Smooth muscle cell (in vitro differentiated cells): ENCODE data around the gene CCDC174. TPM values are rescaled to one million over a fixed set of nuclear protein-coding genes. Genes with fewer than 3 reads are reported as not detected.

ENCODE experiments used
- DNase-seq: peaks from one replicate; lab custom pipeline; 2025; ENCODE audit not compliant: unreplicated experiment; lab: John Stamatoyannopoulos, UW
- H2AFZ ChIP-seq: fragments of 200-600 bp; sonication (generic); 2 replicates; pipeline ENCODE4 v1.6.0; 2016; ENCODE audit warnings: antibody characterized with exemption, low read depth, mild to moderate bottlenecking
- H3F3A ChIP-seq: fragments of 200-600 bp; sonication (generic); 2 replicates; pipeline ENCODE4 v1.6.0; 2017; ENCODE audit warnings: antibody characterized with exemption, low read depth
- H3K27ac ChIP-seq: fragments of 200-600 bp; sonication (generic); 2 replicates; pipeline ENCODE4 v1.5.1; 2016; ENCODE audit warnings: low read depth, mild to moderate bottlenecking
- H3K27me3 ChIP-seq: fragments of 200-600 bp; sonication (generic); 2 replicates; pipeline ENCODE4 v1.6.1; 2016; ENCODE audit warnings: low read depth, mild to moderate bottlenecking
- H3K36me3 ChIP-seq: fragments of 200-600 bp; sonication (generic); 2 replicates; pipeline ENCODE4 v1.5.1; 2016; ENCODE audit warnings: low read depth
- H3K4me1 ChIP-seq: fragments of 200-600 bp; sonication (generic); 2 replicates; pipeline ENCODE4 v1.5.1; 2016; ENCODE audit warnings: low read depth
- H3K4me2 ChIP-seq: fragments of 200-600 bp; sonication (generic); 2 replicates; pipeline ENCODE4 v1.6.0; 2016; ENCODE audit warnings: mild to moderate bottlenecking
- H3K4me3 ChIP-seq: fragments of 200-600 bp; sonication (generic); 2 replicates; pipeline ENCODE4 v1.5.1; 2016; ENCODE audit warnings: mild to moderate bottlenecking
- H3K79me2 ChIP-seq: fragments of 200-600 bp; sonication (generic); 2 replicates; pipeline ENCODE4 v1.6.0; 2016; ENCODE audit warnings: low read depth, mild to moderate bottlenecking
- H3K9ac ChIP-seq: fragments of 200-600 bp; sonication (generic); 2 replicates; pipeline ENCODE4 v1.6.0; 2016; ENCODE audit warnings: low read depth
- H3K9me3 ChIP-seq: fragments of 200-600 bp; sonication (generic); replicated peaks from 2 replicates; pipeline ENCODE4 v1.5.1; 2016; ENCODE audit warnings: low read depth
- H4K20me1 ChIP-seq: fragments of 200-600 bp; sonication (generic); 2 replicates; pipeline ENCODE4 v1.6.0; 2016; ENCODE audit warnings: low read depth
- WGBS: methylation state at CpG from one replicate; pipeline ENCODE4 v1.1.7; 2016; ENCODE audit warnings: low lambda C conversion rate; 5-methylcytosine and 5-hydroxymethylcytosine counted together
- polyA plus RNA-seq: library from polyadenylated mRNA; unstranded; fragments of >200 nt; fragmentation: Nextera tagmentation; extraction: Ambion mirVana; gene quantifications from 2 replicates; pipeline ENCODE4 v1.2.1, GENCODE V29; 2016
- total RNA-seq: library from RNA; depleted of rRNA; stranded (reverse); fragments of >200 nt; gene quantifications from 2 replicates; pipeline ENCODE4 v1.2.3, GENCODE V29; 2014
- TF ChIP-seq, protein P1 (sequence below): fragments of 200-600 bp; sonication (generic); IDR thresholded peaks from 2 replicates; pipeline ENCODE4 v1.5.1; 2017; ENCODE audit warnings: borderline replicate concordance, mild to moderate bottlenecking, antibody characterized with exemption; ENCODE audit not compliant: insufficient read depth, poor library complexity, severe bottlenecking

CCDC174 gene
- total and polyA plus RNA-seq, 2 experiments from 2014 or later = 9.7 to 20.5 TPM

DNA sequence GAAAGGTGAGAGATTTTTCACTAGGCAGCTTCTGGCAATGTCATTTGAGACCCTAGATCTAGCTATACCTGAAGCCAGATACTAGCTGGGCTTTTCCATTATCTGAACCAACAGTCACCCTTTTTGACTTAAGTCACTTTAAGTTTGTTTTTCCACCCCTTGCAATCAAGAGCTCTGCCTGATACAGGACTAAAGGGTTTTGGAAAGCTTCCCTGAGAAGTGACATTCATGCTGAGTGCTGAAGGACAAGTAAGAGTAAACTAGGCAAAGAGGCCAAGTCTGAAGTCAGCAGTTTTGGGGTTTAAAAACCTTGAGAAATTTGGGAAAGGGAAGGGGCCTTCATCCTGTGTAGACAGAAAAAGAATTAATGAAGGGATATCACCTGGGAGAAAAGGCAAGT lies 27.1 kb upstream of the CCDC174 start:
- Histone ChIP-seq H2AFZ (no peak overlapping the region), H4K20me1 (no peaks in the 10 kb centered on the region), H3K27ac (no peak overlapping the region), H3K27me3 (no peaks in the 10 kb centered on the region), H3F3A (no peaks in the 10 kb centered on the region), H3K79me2 (no peaks in the 10 kb centered on the region), H3K4me2 (no peak overlapping the region), H3K4me1 (peaks cover 4% of the 10 kb centered on the region), H3K4me3 (no peak overlapping the region), H3K36me3 (no peaks in the 10 kb centered on the region), H3K9me3 (no peaks in the 10 kb centered on the region), H3K9ac (no peak overlapping the region)
- no peak for DNase-seq
- TF ChIP-seq, protein P1, sequence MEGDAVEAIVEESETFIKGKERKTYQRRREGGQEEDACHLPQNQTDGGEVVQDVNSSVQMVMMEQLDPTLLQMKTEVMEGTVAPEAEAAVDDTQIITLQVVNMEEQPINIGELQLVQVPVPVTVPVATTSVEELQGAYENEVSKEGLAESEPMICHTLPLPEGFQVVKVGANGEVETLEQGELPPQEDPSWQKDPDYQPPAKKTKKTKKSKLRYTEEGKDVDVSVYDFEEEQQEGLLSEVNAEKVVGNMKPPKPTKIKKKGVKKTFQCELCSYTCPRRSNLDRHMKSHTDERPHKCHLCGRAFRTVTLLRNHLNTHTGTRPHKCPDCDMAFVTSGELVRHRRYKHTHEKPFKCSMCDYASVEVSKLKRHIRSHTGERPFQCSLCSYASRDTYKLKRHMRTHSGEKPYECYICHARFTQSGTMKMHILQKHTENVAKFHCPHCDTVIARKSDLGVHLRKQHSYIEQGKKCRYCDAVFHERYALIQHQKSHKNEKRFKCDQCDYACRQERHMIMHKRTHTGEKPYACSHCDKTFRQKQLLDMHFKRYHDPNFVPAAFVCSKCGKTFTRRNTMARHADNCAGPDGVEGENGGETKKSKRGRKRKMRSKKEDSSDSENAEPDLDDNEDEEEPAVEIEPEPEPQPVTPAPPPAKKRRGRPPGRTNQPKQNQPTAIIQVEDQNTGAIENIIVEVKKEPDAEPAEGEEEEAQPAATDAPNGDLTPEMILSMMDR = no peak

DNA sequence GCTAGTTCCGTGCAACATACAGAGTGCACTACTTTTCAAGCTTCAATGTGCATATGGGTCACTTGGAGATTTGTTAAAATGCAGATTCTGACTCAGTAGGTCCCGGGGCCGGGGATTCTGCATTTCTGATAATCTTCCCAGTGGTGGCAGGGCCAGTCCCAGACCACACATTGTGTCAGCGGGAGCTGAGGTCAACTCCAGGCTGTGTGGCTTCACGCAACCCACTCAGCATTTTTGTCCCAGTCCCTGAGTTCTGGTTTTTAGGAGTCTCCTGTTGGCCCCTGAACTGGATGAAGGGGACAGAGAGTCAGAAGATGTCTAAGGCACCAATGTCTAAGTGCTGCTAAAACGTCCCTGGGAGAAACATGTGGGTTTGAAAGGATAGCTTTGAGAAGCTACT lies 26.1 kb upstream of the CCDC174 start:
- Histone ChIP-seq H3K4me3 (no peak overlapping the region), H3F3A (no peaks in the 10 kb centered on the region), H3K9ac (no peak overlapping the region), H3K79me2 (no peaks in the 10 kb centered on the region), H3K27ac (no peak overlapping the region), H3K9me3 (no peaks in the 10 kb centered on the region), H3K36me3 (no peaks in the 10 kb centered on the region), H3K4me2 (no peak overlapping the region), H2AFZ (no peak overlapping the region), H4K20me1 (no peaks in the 10 kb centered on the region), H3K4me1 (peaks cover 4% of the 10 kb centered on the region), H3K27me3 (no peaks in the 10 kb centered on the region)
- no peak for DNase-seq
- TF ChIP-seq, protein P1 = no peak
- 72% methylated on average over 6 of the region's 6 CpGs for WGBS

DNA sequence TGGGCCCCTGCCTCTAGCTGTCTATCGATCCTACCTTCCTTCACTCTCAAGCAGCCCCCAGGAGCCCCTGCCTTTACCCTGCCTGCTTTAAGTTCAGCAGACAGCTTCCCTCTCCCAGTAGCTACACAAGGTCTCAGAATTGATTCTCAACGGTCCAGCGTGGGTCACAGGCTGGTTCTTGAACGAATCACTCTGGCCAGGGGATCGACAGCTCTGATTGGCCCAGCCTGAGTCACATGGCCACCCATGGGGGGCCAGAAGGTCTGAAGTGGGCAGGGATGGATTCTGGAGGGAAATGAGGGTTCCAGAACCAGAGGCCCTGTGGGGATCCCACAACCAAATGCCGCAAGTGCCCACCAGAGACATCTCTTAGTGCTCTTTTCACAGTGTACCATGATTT lies 23.7 kb upstream of the CCDC174 start:
- TF ChIP-seq, protein P1 = no peak
- Histone ChIP-seq H3K27me3 (no peaks in the 10 kb centered on the region), H3K9ac (no peak overlapping the region), H3K36me3 (no peaks in the 10 kb centered on the region), H3K27ac (no peak overlapping the region), H3F3A (no peaks in the 10 kb centered on the region), H3K4me2 (no peak overlapping the region), H3K9me3 (no peaks in the 10 kb centered on the region), H3K4me3 (no peak overlapping the region), H2AFZ (no peak overlapping the region), H3K79me2 (no peaks in the 10 kb centered on the region), H3K4me1 (peaks cover 4% of the 10 kb centered on the region), H4K20me1 (no peaks in the 10 kb centered on the region)
- DNase-seq = no peak
- WGBS = 89% methylated on average over 6 of the region's 6 CpGs

DNA sequence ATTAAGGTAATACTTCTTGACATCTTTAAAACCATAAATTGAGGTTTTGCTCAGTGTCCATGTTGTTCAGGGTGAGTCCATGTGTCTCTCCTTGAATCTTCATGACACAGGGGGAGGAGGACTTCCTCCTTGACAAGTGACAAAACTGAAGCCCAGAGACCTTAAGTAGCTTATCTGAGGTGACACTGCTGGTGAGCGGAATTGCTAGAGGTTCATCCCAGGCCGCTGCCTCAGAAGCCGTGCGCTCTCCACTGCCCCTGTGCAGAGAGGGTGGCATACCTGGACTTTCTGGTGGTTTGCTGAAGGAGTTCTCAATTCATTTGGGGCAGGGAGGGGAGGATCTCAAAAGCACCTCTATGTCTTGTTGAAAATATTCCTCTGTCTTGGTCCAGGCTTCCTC lies 23.2 kb upstream of the CCDC174 start:
- H4K20me1 ChIP-seq = no peaks in the 10 kb centered on the region
- no peak overlapping the region for H3K4me3 ChIP-seq
- no peak overlapping the region for H2AFZ ChIP-seq
- H3K36me3 ChIP-seq = no peaks in the 10 kb centered on the region
- no peak overlapping the region for H3K4me2 ChIP-seq
- no peaks in the 10 kb centered on the region for H3K27me3 ChIP-seq
- no peaks in the 10 kb centered on the region for H3F3A ChIP-seq
- TF ChIP-seq, protein P1 = no peak
- no peaks in the 10 kb centered on the region for H3K9me3 ChIP-seq
- peaks cover 4% of the 10 kb centered on the region for H3K4me1 ChIP-seq
- H3K27ac ChIP-seq = no peak overlapping the region
- H3K79me2 ChIP-seq = no peaks in the 10 kb centered on the region
- no peak overlapping the region for H3K9ac ChIP-seq
- no peak for DNase-seq
- 100% methylated on average over 4 of the region's 4 CpGs for WGBS
